Stimulated activated CD4-positive, alpha-beta T cell treated with anti-CD3 and anti-CD28 coated beads, Interleukin-15, amount 100 ng/mL, for 24 hours (primary cell): Measurements from ENCODE around the gene KLKB1.
"Not testable (repeated sequence)": the region's sequence is repeated elsewhere in the genome, so short reads cannot be mapped to it uniquely, and the experiment has no call there.

Experiments
- DNase-seq: peaks from one replicate; pipeline ENCODE4 v3.0.0-alpha.2; 2020

Gene KLKB1

GRCh38 chr4:186227744-186228513, 622 bp downstream of the KLKB1 start:
- no peak for DNase-seq

- DNase-seq: no peak
These were observed 1.2 kb downstream of the KLKB1 start for GRCh38 chr4:186228514-186228894.

- no peak for DNase-seq
These were observed 7.1 kb downstream of the KLKB1 start for GRCh38 chr4:186234367-186234766.

GRCh38 chr4:186236126-186236525, 8.8 kb downstream of the KLKB1 start:
- no peak for DNase-seq

- DNase-seq: no peak
These were observed 13.1 kb downstream of the KLKB1 start for GRCh38 chr4:186240452-186240847.

GRCh38 chr4:186240848-186241491, 13.7 kb downstream of the KLKB1 start:
- no peak for DNase-seq

- no peak for DNase-seq
These were observed 14.3 kb downstream of the KLKB1 start for GRCh38 chr4:186241616-186242015.

- not testable (repeated sequence) for DNase-seq
These were observed 14.7 kb downstream of the KLKB1 start for GRCh38 chr4:186242031-186242430.

GRCh38 chr4:186243331-186243730, 16.0 kb downstream of the KLKB1 start:
- no peak for DNase-seq

- no peak for DNase-seq
These were observed 17.5 kb downstream of the KLKB1 start for GRCh38 chr4:186244835-186245234.

GRCh38 chr4:186247062-186247752, 19.9 kb downstream of the KLKB1 start:
- DNase-seq: not testable (repeated sequence)

GRCh38 chr4:186248643-186249042, 21.3 kb downstream of the KLKB1 start:
- no peak for DNase-seq

GRCh38 chr4:186249785-186250754, 22.8 kb downstream of the KLKB1 start:
- DNase-seq: no peak

- no peak for DNase-seq
These were observed 23.5 kb downstream of the KLKB1 start for GRCh38 chr4:186250760-186251159.

GRCh38 chr4:186255122-186255521, 27.8 kb downstream of the KLKB1 start:
- DNase-seq: no peak

- no peak for DNase-seq
These were observed 31.0 kb downstream of the KLKB1 start for GRCh38 chr4:186258216-186258811.

- DNase-seq: no peak
These were observed 32.8 kb downstream of the KLKB1 start for GRCh38 chr4:186260117-186260503.

- no peak for DNase-seq
These were observed 33.5 kb downstream of the KLKB1 start for GRCh38 chr4:186260504-186261448.

- DNase-seq: no peak
These were observed 37.4 kb downstream of the KLKB1 start for GRCh38 chr4:186264660-186265059.

- not testable (repeated sequence) for DNase-seq
These were observed 37.9 kb downstream of the KLKB1 start for GRCh38 chr4:186265250-186265649.
